Breast epithelium (tissue), 4 donors: ENCODE measurements around the gene RSBN1L. TPM values are rescaled to one million over a fixed set of nuclear protein-coding genes. Genes with fewer than 3 reads are reported as not detected.
A peak's percentile ranks its signal among the peaks of the same experiment; 100 is the strongest.

Source experiments
- DNase-seq, 2 donors: peaks; one replicate each; pipeline ENCODE4 v3.0.0-alpha.2; 2019; ENCODE audit warnings: low spot score in 2 of 2
- H3K27ac ChIP-seq, 2 donors: fragments of 200-600 bp; sonication (generic) in 1 of 2; one replicate each; pipeline ENCODE4 v1.5.1; 2016 to 2019; ENCODE audit warnings: mild to moderate bottlenecking in 1 of 2
- H3K27me3 ChIP-seq, 2 donors: fragments of 200-600 bp; sonication (generic) in 1 of 2; one replicate each; pipeline versions ENCODE4 v1.5.1 to v1.6.0; 2017 to 2019; ENCODE audit warnings: control low read depth in 1 of 2, mild to moderate bottlenecking in 1 of 2
- H3K36me3 ChIP-seq: fragments of 200-600 bp; one replicate; pipeline ENCODE4 v1.5.1; 2019
- H3K4me1 ChIP-seq, 2 donors: fragments of 200-600 bp; sonication (generic); one replicate each; pipeline ENCODE4 v1.5.1; 2016 to 2019; ENCODE audit warnings: control low read depth in 1 of 2
- H3K4me3 ChIP-seq, 3 donors: fragments of 200-600 bp; sonication (generic); 1 replicate in 2 of 3; 2 replicates in 1 of 3; pipeline ENCODE4 v1.5.1; 2016 to 2019; ENCODE audit warnings: mild to moderate bottlenecking in 3 of 3, moderate library complexity in 2 of 3
- H3K9me3 ChIP-seq, 2 donors: fragments of 200-600 bp; sonication (generic) in 1 of 2; one replicate each; pipeline ENCODE4 v1.5.1; 2016 to 2019; ENCODE audit warnings: control low read depth in 1 of 2
- CTCF ChIP-seq, 3 donors: fragments of 450-650 bp; IDR thresholded peaks; one replicate each; pipeline ENCODE4 v1.5.1; 2016 to 2017; ENCODE audit warnings: antibody characterized with exemption in 3 of 3, mild to moderate bottlenecking in 3 of 3, moderate library complexity in 3 of 3
- POLR2A ChIP-seq: fragments of 450-650 bp; IDR thresholded peaks from one replicate; pipeline ENCODE4 v1.6.1; 2016; ENCODE audit warnings: antibody characterized with exemption, mild to moderate bottlenecking, moderate library complexity
- POLR2AphosphoS5 ChIP-seq, 3 donors: sonication (generic); formaldehyde crosslinking; IDR thresholded peaks; one replicate each; pipeline ENCODE4 v1.6.1; 2017; ENCODE audit warnings: antibody characterized with exemption in 3 of 3
- intact Hi-C: fragments of 100-400 bp; cut with DNase I; formaldehyde crosslinking; loops from one replicate; pipeline ENCODE4 v1.15.1; 2023; ENCODE audit warnings: low total_unique reads
- total RNA-seq, 3 donors: library from RNA; depleted of rRNA; stranded (reverse); fragments of >200 nt; gene quantifications; one replicate each; pipeline ENCODE4 v1.1.0, GENCODE V29; 2016

Gene RSBN1L
- total RNA-seq, 3 donors from 2014 or later, result 13.9 to 34.5 (median 29.8) TPM

DNA sequence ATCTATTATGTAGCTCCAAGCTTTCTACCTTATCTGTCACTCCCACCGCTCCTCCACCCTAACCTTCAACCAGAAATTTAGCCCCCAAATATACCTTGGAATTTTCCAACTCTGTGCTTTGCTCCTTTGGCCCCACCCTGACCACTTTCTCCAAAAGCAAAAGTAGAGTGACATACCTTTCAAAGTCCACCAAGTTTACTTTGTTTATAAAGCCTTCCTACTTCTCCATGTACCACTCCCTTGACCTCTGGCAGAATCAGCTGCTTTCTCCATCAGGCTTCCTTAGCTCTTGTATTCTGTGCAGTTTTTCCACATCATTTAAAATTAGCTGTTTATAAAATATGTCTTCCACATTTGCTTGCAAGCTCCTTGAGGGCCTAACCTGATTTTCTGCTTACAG, 40.9 kb upstream of the RSBN1L start:
- Histone ChIP-seq H3K4me1 (no peaks in the 10 kb centered on the region), H3K36me3 (no peaks in the 10 kb centered on the region), H3K27ac (no peak overlapping the region), H3K9me3 (no peaks in the 10 kb centered on the region), H3K4me3 (no peak overlapping the region), H3K27me3 (no peaks in the 10 kb centered on the region)
- TF ChIP-seq POLR2A, result no peak
- TF ChIP-seq CTCF (IDR thresholded peaks at IDR 0.05), result no peak
- no peak for TF ChIP-seq POLR2AphosphoS5 (IDR thresholded peaks at IDR 0.05)
- intact Hi-C loops, result loop anchor here (10.0 kb wide), 1 partner anchor 1649 kb away; no protein-coding TSS in a partner anchor
- no peak for DNase-seq

DNA sequence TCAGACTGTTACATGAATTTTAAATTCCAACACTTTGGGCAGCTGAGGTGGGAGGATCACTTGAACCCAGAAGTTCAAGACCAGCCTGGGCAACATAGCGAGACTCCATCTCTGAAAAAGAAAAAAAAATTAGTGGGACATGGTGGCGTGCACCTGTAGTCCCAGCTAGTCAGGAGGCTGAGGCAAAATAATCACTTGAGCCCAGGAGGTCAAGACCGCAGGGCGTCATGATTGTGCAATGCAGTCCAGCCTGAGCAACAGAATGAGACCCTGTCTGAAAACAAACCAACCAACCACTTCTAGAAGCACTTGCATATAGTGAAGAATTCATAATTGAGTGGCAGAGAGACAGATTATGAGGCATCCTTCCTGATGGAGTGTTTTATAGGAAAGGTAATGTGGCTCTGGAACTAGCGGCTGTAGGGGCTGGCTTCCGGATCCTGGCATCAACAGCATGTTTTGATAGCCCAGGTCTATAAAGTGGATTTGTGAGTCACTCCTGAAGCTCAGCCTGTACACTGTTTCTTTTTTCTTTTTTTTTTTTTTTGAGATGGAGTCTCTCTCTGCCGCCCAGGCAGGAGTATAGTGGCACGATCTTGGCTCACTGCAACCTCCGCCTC, 40.3 kb upstream of the RSBN1L start:
- no peaks in the 10 kb centered on the region for H3K9me3 ChIP-seq
- H3K27me3 ChIP-seq, result no peaks in the 10 kb centered on the region
- TF ChIP-seq CTCF (IDR thresholded peaks at IDR 0.05) (no peak), POLR2AphosphoS5 (IDR thresholded peaks at IDR 0.05) (no peak), POLR2A (no peak)
- no peaks in the 10 kb centered on the region for H3K4me1 ChIP-seq
- no peak overlapping the region for H3K4me3 ChIP-seq
- intact Hi-C loops, result loop anchor here (10.0 kb wide), 1 partner anchor 1649 kb away; no protein-coding TSS in a partner anchor
- no peaks in the 10 kb centered on the region for H3K36me3 ChIP-seq
- H3K27ac ChIP-seq, result no peak overlapping the region
- DNase-seq, result no peak

- no peaks in the 10 kb centered on the region for H3K36me3 ChIP-seq
- TF ChIP-seq POLR2AphosphoS5 (IDR thresholded peaks at IDR 0.05) (no peak), CTCF (IDR thresholded peaks at IDR 0.05) (peak in 2 of 3 donors; percentile 55 to 58)
- H3K4me3 ChIP-seq, result no peak overlapping the region
- no peaks in the 10 kb centered on the region for H3K27me3 ChIP-seq
- H3K27ac ChIP-seq, result no peak overlapping the region
- no peaks in the 10 kb centered on the region for H3K4me1 ChIP-seq
- intact Hi-C loops, result loop anchor here (10.0 kb wide), 1 partner anchor 1647 kb away; no protein-coding TSS in a partner anchor
- no peaks in the 10 kb centered on the region for H3K9me3 ChIP-seq
- no peak for DNase-seq
Observed at GRCh38 chr7:77657427-77658224, 38.6 kb upstream of the RSBN1L start.

DNA sequence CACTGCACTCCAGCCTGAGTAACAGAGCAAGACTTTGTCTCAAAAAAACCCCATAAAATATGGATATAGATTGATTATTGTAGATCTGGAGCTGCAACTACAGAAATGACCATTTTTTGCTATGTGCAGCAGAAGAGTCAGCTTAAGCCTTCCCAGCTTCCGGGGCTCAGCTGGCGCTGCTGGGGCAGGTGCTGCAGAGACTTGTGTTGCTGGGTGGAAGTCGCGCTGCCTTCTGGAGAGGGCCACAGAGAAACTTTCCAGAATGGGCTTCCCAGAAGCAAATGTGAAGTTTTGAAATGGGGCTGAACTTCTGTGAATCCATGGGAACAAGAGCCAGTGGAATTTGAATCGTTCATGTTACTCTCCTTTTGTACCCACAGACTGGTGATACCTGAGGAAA, 37.3 kb upstream of the RSBN1L start:
- H3K27me3 ChIP-seq, result no peaks in the 10 kb centered on the region
- TF ChIP-seq POLR2A (no peak), POLR2AphosphoS5 (IDR thresholded peaks at IDR 0.05) (no peak), CTCF (IDR thresholded peaks at IDR 0.05) (no peak)
- no peaks in the 10 kb centered on the region for H3K4me1 ChIP-seq
- no peak overlapping the region for H3K27ac ChIP-seq
- DNase-seq, result no peak
- H3K4me3 ChIP-seq, result no peak overlapping the region
- no peaks in the 10 kb centered on the region for H3K36me3 ChIP-seq
- intact Hi-C loops, result loop anchor here (10.0 kb wide), 1 partner anchor 1646 kb away; no protein-coding TSS in a partner anchor
- no peaks in the 10 kb centered on the region for H3K9me3 ChIP-seq

DNA sequence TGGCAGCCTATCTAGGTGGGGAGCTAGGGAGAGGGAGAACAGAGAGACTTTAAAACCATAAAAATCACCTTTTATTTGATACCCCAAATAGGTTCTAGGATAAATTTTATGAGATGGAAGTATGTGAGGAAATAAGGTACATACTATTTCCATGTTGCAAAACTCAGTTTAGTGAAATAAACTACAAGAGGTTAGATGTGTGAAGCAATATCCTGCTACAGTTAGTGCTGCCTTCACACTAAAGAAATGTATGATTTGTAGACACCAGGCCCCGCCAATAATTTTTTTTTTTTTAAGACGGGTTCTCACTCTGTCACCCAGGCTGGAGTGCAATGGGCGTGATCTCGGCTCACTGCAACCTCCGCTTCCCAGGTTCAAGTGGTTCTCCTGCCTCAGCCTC, 34.4 kb upstream of the RSBN1L start:
- intact Hi-C loops, result loop anchor here (10.0 kb wide), 1 partner anchor 83 kb away; no protein-coding TSS in a partner anchor

More for the DNA sequence above, 34.4 kb upstream of the RSBN1L start:
- Histone ChIP-seq H3K4me3 (no peak overlapping the region), H3K9me3 (no peaks in the 10 kb centered on the region), H3K4me1 (no peaks in the 10 kb centered on the region), H3K27ac (no peak overlapping the region), H3K27me3 (no peaks in the 10 kb centered on the region), H3K36me3 (no peaks in the 10 kb centered on the region)
- no peak for DNase-seq
- TF ChIP-seq POLR2AphosphoS5 (IDR thresholded peaks at IDR 0.05) (no peak), CTCF (IDR thresholded peaks at IDR 0.05) (no peak), POLR2A (no peak)
